ENCODE results near the gene KRIT1.
A peak's percentile ranks its signal among the peaks of the same experiment; 100 is the strongest.
"Not testable (repeated sequence)": the region's sequence is repeated elsewhere in the genome, so short reads cannot be mapped to it uniquely, and the experiment has no call there.

KRIT1 gene

DNA sequence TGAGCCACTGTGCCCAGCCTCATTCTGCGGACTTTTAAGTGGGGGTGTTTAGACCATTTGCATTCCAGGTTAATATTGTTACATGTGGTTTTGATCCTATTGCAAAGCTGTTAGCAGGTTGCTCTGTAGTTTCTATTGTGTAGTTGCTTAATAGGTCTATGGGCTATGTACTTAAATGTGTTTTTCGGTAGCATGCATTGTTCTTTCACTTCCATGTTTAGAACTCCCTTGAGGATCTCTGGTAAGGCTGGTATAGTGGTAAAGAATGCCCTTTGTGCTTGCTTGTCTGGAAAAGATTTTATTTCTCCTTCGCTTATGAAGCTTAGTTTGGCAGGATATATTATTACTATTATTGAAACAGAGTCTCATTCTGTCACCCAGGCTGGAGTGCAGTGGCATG, 53.4 kb downstream of the KRIT1 start:
- no peaks in the 10 kb centered on the region for H3K36me3 ChIP-seq (ENCODE audit: control insufficient read depth, insufficient read depth, low read length)
- H3K9me3 ChIP-seq (ENCODE audit: control insufficient read depth, insufficient read depth, low read length): peaks cover 33% of the 10 kb centered on the region
- no peaks in the 10 kb centered on the region for H3K27me3 ChIP-seq (ENCODE audit: control insufficient read depth, insufficient read depth, low read length)

DNA sequence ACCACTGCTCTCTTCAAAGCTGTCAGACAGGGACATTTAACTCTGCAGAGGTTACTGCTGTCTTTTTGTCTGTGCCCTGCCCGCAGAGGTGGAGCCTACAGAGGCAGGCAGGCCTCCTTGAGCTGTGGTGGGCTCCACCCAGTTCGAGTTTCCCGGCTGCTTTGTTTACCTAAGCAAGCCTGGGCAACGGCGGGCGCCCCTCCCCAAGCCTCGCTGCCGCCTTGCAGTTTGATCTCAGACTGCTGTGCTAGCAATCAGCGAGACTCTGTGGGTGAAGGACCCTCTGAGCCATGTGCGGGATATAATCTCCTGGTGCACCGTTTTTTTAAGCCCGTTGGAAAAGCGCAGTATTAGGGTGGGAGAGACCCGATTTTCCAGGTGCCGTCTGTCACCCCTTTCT, 56.5 kb downstream of the KRIT1 start:
- H3K9ac ChIP-seq (ENCODE audit: low read depth, low read length); H3K36me3 ChIP-seq (ENCODE audit: control insufficient read depth, insufficient read depth, low read length); H3K27me3 ChIP-seq (ENCODE audit: control insufficient read depth, insufficient read depth, low read length); H3K4me3 ChIP-seq (ENCODE audit: low read depth, low read length); H3K4me1 ChIP-seq (ENCODE audit: control insufficient read depth, insufficient read depth, low read length); H3K27ac ChIP-seq (ENCODE audit: low read depth, low read length): not testable (repeated sequence)
- peaks cover 33% of the 10 kb centered on the region for H3K9me3 ChIP-seq (ENCODE audit: control insufficient read depth, insufficient read depth, low read length)

More for the DNA sequence above, 53.4 kb downstream of the KRIT1 start:
- Histone ChIP-seq H3K9ac (ENCODE audit: low read depth, low read length) (no peak overlapping the region), H3K27ac (ENCODE audit: low read depth, low read length) (no peak overlapping the region), H3K4me3 (ENCODE audit: low read depth, low read length) (no peak overlapping the region), H3K4me1 (ENCODE audit: control insufficient read depth, insufficient read depth, low read length) (no peaks in the 10 kb centered on the region)

DNA sequence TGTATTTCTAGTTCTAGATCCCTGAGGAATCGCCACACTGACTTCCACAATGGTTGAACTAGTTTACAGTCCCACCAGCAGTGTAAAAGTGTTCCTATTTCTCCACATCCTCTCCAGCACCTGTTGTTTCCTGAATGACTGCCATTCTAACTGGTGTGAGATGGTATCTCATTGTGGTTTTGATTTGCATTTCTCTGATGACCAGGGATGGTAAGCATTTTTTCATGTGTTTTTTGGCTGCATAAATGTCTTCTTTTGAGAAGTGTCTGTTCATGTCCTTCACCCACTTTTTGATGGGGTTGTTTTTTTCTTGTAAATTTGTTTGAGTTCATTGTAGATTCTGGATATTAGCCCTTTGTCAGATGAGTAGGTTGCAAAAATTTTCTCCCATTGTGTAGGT, 61.4 kb downstream of the KRIT1 start:
- H3K27me3 ChIP-seq (ENCODE audit: control insufficient read depth, insufficient read depth, low read length); H3K27ac ChIP-seq (ENCODE audit: low read depth, low read length); H3K9me3 ChIP-seq (ENCODE audit: control insufficient read depth, insufficient read depth, low read length); H3K9ac ChIP-seq (ENCODE audit: low read depth, low read length); H3K4me1 ChIP-seq (ENCODE audit: control insufficient read depth, insufficient read depth, low read length); H3K36me3 ChIP-seq (ENCODE audit: control insufficient read depth, insufficient read depth, low read length); H3K4me3 ChIP-seq (ENCODE audit: low read depth, low read length): not testable (repeated sequence)

DNA sequence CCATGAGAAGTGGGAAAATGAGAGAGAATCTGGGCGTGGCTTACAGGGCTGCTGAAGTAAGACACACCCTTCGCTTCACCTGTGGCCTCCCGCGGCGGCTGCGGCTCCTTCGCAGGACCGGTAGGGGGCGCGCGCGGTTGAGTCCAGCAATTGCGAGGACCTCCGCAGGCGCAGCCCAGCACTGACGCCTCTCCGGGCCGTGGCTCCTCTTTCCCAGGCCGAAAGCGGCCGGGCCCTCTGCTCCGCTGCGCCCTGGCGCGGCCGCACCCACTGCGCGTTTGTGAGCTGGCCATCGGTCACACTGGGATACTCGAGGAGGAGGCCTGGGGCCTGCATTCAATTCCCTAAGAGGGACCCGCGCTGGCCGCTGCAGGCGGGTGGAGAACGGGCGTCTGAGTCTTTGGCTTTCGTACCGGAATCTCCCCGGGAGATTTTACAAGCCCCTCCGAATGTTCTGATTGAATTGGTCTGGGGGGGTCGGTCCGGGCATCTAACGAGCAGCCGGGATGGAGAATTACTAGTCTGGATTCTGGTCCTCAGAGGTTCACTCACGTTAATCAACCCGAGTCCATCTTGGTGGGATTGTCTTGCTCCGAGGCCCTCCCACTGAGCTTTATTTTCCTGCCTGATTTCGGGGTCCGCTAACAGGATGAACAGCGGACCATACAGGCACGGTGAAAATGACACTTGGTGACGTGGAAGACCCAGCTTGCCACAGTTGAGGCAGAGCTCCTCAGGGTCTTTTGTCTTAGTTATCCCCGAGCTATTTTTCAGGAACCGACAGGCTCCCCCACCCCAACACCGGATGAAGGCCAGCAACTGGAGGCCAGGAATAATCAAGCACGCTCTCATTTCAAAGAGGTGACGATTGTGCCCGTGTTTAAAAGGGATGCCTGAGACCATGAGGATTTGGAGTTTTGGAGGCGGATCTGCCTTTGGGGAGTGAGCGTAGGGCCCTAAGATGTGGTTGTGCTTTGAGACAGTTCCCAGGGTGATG, 66.5 kb downstream of the KRIT1 start, which contains the start of gene LRRD1:
Gene LRRD1 (minus strand): TSS at position 215 of the 997 bp plus-strand sequence. CDS start 13,940 bp downstream, outside the sequence.
- 0 out of 2 replicates have a peak, but pooled peaks cover 5% of the 10 kb centered on the region for H3K27me3 ChIP-seq (ENCODE audit: control insufficient read depth, insufficient read depth, low read length)
- H3K36me3 ChIP-seq (ENCODE audit: control insufficient read depth, insufficient read depth, low read length): no peaks in the 10 kb centered on the region
- H3K9me3 ChIP-seq (ENCODE audit: control insufficient read depth, insufficient read depth, low read length): no peaks in the 10 kb centered on the region
- H3K9ac ChIP-seq (ENCODE audit: low read depth, low read length): no peak within 1 kb of the TSS
- peak within 1 kb of the TSS; percentile 62 for H3K4me3 ChIP-seq (ENCODE audit: low read depth, low read length)
- H3K4me1 ChIP-seq (ENCODE audit: control insufficient read depth, insufficient read depth, low read length): no peaks in the 10 kb centered on the region
- H3K27ac ChIP-seq (ENCODE audit: low read depth, low read length): no peak within 1 kb of the TSS

DNA sequence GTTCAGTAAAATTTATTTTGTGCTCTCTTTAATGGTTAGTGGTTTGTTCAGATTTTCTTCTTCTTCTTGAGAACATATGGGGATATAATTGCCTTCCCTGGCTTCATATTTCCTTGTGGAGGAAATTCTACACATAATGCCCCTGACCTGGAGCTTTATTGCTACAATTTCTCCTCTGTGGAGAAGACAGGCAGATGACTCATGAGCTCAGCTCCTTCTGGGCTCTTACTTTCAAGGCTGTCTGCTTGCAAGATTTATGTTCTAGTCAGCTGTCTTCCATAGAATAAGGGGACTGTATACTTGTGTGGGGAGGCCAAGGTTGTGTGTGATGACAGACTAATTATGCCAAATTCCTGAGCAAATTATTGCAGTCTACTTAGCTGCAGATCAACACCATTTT, 68.4 kb downstream of the KRIT1 start:
- Histone ChIP-seq H3K27ac (ENCODE audit: low read depth, low read length) (no peak overlapping the region), H3K4me1 (ENCODE audit: control insufficient read depth, insufficient read depth, low read length) (no peaks in the 10 kb centered on the region), H3K36me3 (ENCODE audit: control insufficient read depth, insufficient read depth, low read length) (no peaks in the 10 kb centered on the region), H3K27me3 (ENCODE audit: control insufficient read depth, insufficient read depth, low read length) (0 out of 2 replicates have a peak, but pooled peaks cover 5% of the 10 kb centered on the region), H3K9me3 (ENCODE audit: control insufficient read depth, insufficient read depth, low read length) (no peaks in the 10 kb centered on the region), H3K4me3 (ENCODE audit: low read depth, low read length) (no peak overlapping the region), H3K9ac (ENCODE audit: low read depth, low read length) (no peak overlapping the region)

DNA sequence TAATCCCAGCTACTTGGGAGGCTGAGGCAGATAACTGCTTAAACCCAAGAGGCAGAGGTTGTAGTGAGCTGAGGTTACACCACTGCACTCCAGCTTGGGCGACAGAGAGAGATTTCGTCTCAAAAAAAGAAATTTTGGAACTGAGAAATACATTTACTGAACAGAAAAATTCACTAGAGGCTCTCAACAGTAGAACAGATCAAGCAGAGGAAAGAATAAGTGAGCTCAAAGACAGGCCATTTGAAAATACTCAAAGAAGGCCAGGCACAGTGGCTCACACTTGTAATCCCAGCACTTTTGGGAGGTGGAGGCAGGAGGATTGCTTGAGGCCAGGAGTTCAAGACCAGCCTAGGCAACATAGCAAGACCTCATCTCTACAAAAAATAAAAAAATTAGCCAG, 76.2 kb downstream of the KRIT1 start:
- H3K27me3 ChIP-seq (ENCODE audit: control insufficient read depth, insufficient read depth, low read length); H3K9ac ChIP-seq (ENCODE audit: low read depth, low read length); H3K4me3 ChIP-seq (ENCODE audit: low read depth, low read length); H3K27ac ChIP-seq (ENCODE audit: low read depth, low read length); H3K4me1 ChIP-seq (ENCODE audit: control insufficient read depth, insufficient read depth, low read length); H3K9me3 ChIP-seq (ENCODE audit: control insufficient read depth, insufficient read depth, low read length); H3K36me3 ChIP-seq (ENCODE audit: control insufficient read depth, insufficient read depth, low read length): not testable (repeated sequence)

DNA sequence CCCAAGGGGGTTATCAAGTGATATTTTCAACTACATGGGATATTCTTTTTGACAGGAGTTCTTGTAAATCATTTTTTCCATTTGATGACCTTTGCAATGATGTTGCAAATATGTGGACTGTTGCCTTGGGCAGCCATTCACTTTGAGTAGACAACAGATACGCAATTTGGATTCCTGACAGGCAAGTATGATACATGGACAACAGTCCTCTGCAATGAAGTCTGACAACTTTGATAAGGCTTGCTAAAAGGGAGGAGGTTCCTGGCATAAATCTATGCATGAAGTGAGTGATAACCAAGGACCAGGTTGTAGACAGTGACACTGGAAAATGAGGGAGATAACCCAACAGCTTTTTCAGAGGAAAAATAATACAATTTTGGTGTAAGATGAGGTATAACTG, 84.4 kb downstream of the KRIT1 start:
- no peaks in the 10 kb centered on the region for H3K27me3 ChIP-seq (ENCODE audit: control insufficient read depth, insufficient read depth, low read length)
- no peak overlapping the region for H3K27ac ChIP-seq (ENCODE audit: low read depth, low read length)
- no peak overlapping the region for H3K4me3 ChIP-seq (ENCODE audit: low read depth, low read length)
- no peaks in the 10 kb centered on the region for H3K4me1 ChIP-seq (ENCODE audit: control insufficient read depth, insufficient read depth, low read length)
- H3K9ac ChIP-seq (ENCODE audit: low read depth, low read length): no peak overlapping the region
- H3K36me3 ChIP-seq (ENCODE audit: control insufficient read depth, insufficient read depth, low read length): no peaks in the 10 kb centered on the region
- no peaks in the 10 kb centered on the region for H3K9me3 ChIP-seq (ENCODE audit: control insufficient read depth, insufficient read depth, low read length)

DNA sequence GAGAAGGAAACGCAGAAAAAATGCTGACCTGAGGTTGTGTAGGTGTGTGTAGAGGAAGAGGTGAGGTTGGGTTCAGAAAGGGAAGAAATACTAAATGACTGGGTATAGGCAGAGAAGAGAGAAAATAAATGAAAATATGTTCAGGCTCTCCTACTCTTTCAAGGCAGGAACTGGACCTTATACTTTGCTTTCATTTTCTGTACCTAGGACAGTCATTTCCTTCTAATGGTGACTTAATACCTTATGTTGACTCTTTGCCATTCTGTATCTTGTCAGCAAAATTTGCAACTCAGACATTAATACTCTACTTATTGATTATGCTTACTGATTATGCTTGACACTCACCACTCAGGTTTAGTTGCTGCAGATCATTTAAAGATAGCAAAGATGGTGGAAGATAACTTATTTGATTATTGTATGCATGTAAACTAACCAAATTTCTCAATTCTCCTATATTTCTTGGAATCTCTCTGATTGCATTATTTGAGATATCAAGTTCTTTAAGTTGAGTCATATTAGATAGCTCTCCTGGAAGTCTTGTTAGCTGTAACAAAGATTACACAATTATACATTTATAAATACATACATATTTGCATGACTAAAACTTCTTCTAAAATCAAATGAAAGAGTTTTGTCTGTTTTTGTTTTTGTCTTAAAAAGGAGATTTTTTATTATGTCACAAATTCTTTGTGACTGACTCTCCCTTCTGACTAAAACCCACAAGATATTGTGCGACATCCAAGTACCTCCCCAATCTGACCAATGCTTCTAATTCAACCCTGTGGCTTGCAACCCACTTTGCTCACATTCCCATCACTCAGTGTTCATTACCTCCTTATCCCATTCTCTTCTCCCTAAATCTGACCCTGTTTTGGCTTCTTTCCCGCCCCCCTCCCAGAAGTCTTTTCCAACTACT, 86.8 kb downstream of the KRIT1 start:
- Histone ChIP-seq H3K9ac (ENCODE audit: low read depth, low read length) (no peak overlapping the region), H3K4me3 (ENCODE audit: low read depth, low read length) (no peak overlapping the region), H3K9me3 (ENCODE audit: control insufficient read depth, insufficient read depth, low read length) (no peaks in the 10 kb centered on the region), H3K27ac (ENCODE audit: low read depth, low read length) (no peak overlapping the region), H3K36me3 (ENCODE audit: control insufficient read depth, insufficient read depth, low read length) (no peaks in the 10 kb centered on the region), H3K4me1 (ENCODE audit: control insufficient read depth, insufficient read depth, low read length) (no peaks in the 10 kb centered on the region), H3K27me3 (ENCODE audit: control insufficient read depth, insufficient read depth, low read length) (no peaks in the 10 kb centered on the region)

DNA sequence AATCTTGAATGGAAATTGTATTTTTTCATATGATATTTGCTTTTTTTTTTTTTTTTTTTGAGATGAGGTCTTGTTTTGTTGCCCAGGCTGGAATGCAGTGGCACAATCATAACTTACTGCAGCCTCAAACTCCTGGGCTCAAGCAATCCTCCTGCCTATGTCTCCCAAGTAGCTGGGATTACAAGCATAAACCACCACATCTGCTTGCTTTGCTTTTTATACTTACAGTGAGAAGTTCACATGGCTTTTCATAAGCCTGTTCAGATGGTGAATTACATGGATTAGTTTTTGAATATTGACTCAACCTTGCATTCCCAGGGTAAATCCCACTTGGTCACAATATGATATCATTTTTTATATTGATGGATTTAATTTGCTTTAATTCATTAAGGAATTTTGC, 88.7 kb downstream of the KRIT1 start:
- H3K9ac ChIP-seq (ENCODE audit: low read depth, low read length): no peak overlapping the region
- H3K27ac ChIP-seq (ENCODE audit: low read depth, low read length): no peak overlapping the region
- no peaks in the 10 kb centered on the region for H3K4me1 ChIP-seq (ENCODE audit: control insufficient read depth, insufficient read depth, low read length)
- no peaks in the 10 kb centered on the region for H3K27me3 ChIP-seq (ENCODE audit: control insufficient read depth, insufficient read depth, low read length)
- no peaks in the 10 kb centered on the region for H3K9me3 ChIP-seq (ENCODE audit: control insufficient read depth, insufficient read depth, low read length)
- no peaks in the 10 kb centered on the region for H3K36me3 ChIP-seq (ENCODE audit: control insufficient read depth, insufficient read depth, low read length)
- no peak overlapping the region for H3K4me3 ChIP-seq (ENCODE audit: low read depth, low read length)

DNA sequence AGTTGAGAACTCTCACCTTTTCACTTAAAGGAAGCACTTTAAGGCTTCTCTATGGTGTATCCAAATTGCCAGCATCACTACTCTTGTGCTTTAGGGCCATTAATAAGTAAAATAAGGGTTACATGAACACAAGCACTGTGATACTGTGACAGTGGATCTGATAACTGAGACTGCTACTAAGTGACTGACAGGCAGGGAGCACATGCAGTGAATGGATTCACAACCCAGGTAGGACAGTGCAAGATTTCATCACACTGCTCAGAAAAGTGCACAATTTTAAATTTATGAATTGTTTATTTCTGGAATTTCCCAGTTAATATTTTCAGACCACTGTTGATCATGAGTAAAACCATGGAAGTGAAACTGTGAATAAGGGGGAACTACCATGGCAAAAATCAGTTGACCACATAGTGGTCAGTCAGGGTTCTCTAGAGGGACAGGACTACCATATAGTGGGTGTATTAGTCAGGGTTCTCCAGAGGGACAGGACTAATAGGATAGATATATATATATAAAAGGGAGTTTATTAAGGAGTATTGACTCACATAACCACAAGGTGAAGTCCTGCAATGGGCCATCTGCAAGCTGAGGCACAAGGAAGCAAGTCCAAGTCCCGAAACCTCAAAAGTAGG, 90.5 kb downstream of the KRIT1 start:
- Histone ChIP-seq H3K9me3 (ENCODE audit: control insufficient read depth, insufficient read depth, low read length) (no peaks in the 10 kb centered on the region), H3K36me3 (ENCODE audit: control insufficient read depth, insufficient read depth, low read length) (no peaks in the 10 kb centered on the region), H3K4me1 (ENCODE audit: control insufficient read depth, insufficient read depth, low read length) (no peaks in the 10 kb centered on the region), H3K4me3 (ENCODE audit: low read depth, low read length) (no peak overlapping the region), H3K27ac (ENCODE audit: low read depth, low read length) (no peak overlapping the region), H3K9ac (ENCODE audit: low read depth, low read length) (no peak overlapping the region), H3K27me3 (ENCODE audit: control insufficient read depth, insufficient read depth, low read length) (no peaks in the 10 kb centered on the region)

All from HUES48 (cell line).